ENCODE results near the gene GDA. TPM values are rescaled to one million over a fixed set of nuclear protein-coding genes. Genes with fewer than 3 reads are reported as not detected.

GDA gene
- total and polyA plus RNA-seq, 2 experiments from 2014 or later: not detected

DNA sequence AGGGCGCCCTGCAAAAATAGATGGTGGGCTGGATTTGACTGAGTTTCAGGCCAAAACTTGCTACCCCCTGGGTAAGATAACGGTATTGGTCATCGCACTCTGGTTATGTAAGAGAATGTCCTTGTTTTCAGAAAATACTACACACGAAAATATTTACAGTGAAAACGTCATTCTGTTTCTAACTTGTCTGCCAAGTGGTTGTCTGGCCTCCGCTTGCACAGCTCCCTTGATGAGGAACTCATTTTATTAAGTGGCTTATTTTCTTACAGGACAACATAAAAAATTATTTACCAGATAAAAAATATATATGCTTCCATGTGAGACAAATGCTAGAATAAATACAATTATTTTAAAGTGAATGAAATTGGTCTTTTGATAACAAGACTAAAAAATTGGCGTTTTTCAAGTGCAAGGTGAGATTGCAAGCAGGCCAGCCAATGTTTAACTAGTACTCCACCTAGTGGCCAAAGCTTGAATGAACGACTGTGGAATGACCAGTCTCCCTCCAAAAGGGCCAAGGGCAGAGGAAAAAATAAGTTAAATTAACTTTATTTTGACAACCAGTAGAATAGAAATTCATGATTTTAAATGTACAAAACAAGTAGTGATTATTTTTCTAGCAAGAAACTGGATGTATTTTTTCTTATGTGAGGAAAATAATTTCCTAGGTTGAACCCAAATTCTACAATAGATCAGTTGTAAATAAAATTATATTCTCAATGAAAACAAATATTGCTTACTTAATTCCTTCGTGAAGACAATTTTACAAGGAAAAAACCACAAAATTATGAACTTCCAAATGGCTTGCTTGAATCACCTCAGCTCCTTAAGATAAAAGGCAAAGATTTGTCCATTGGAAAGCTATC, 122.6 kb downstream of the GDA start:
- DNase-seq: peak; percentile 67
- no peaks in the 10 kb centered on the region for H3K4me1 ChIP-seq (ENCODE audit: insufficient read depth)
- TF ChIP-seq EZH2 (IDR thresholded peaks at IDR 0.05; ENCODE audit: insufficient read depth, poor library complexity, severe bottlenecking) (no peak), EZH2phosphoT487 (IDR thresholded peaks at IDR 0.05; ENCODE audit: insufficient read depth, low read depth) (no peak)

DNA sequence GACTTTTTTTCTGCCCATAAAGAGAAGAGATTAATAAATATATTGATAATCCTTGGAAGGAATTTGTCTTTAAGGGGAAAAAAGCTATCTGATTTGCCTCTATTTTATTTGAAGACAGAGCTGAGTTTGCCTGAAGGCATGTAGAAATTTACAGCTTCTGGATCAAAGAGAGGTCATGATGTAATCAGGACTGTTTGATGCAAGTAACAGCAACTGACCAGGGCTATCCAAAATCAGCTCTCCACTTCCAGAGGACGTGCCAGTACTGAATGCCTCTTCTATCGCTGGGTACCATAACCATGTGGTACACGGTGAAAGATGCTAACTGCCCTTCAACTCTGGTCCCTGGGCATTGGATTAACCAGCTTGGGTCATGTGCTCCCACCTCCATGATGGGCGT, 125.2 kb downstream of the GDA start:
- no peaks in the 10 kb centered on the region for H3K4me1 ChIP-seq (ENCODE audit: insufficient read depth)
- H3K9ac ChIP-seq: no peak overlapping the region
- no peaks in the 10 kb centered on the region for H3F3A ChIP-seq (ENCODE audit: insufficient read depth)
- no peaks in the 10 kb centered on the region for H3K79me2 ChIP-seq (ENCODE audit: insufficient read depth)
- 51 to 61% methylated on average over 4 of the region's 4 CpGs for WGBS, 2 experiments (ENCODE audit: low coverage in 1 of 2, low lambda C conversion rate in 2 of 2, missing lambda C conversion rate in 2 of 2)
- no peak overlapping the region for H2AFZ ChIP-seq
- no peaks in the 10 kb centered on the region for H3K9me3 ChIP-seq (ENCODE audit: low read depth)
- no peaks in the 10 kb centered on the region for H3K36me3 ChIP-seq (ENCODE audit: low read depth)
- H3K27ac ChIP-seq: no peak overlapping the region
- H4K20me1 ChIP-seq (ENCODE audit: insufficient read depth): no peaks in the 10 kb centered on the region
- no peak overlapping the region for H3K4me3 ChIP-seq
- in situ Hi-C loops (cut with MboI): loop anchor here (5.0 to 25.0 kb wide), 2 partner anchors 232 to 462 kb away; no protein-coding TSS in a partner anchor
- no peak for TF ChIP-seq EZH2 (IDR thresholded peaks at IDR 0.05; ENCODE audit: insufficient read depth, poor library complexity, severe bottlenecking)
- TF ChIP-seq EZH2phosphoT487 (IDR thresholded peaks at IDR 0.05; ENCODE audit: insufficient read depth, low read depth): no peak
- no peak overlapping the region for H3K4me2 ChIP-seq (ENCODE audit: unreplicated experiment)
- H3K9me2 ChIP-seq (ENCODE audit: insufficient read depth): no peaks in the 10 kb centered on the region
- no peak for DNase-seq
- H3K27me3 ChIP-seq (replicated peaks; ENCODE audit: insufficient read depth): no peaks in the 10 kb centered on the region; the same call in 1 of the 2 replicates

More for the DNA sequence above, 122.6 kb downstream of the GDA start:
- Histone ChIP-seq H3K9me3 (ENCODE audit: low read depth) (no peaks in the 10 kb centered on the region), H3K4me2 (ENCODE audit: unreplicated experiment) (no peak overlapping the region), H4K20me1 (ENCODE audit: insufficient read depth) (no peaks in the 10 kb centered on the region), H3K9ac (no peak overlapping the region), H3K9me2 (ENCODE audit: insufficient read depth) (no peaks in the 10 kb centered on the region), H3K36me3 (ENCODE audit: low read depth) (no peaks in the 10 kb centered on the region), H2AFZ (no peak overlapping the region), H3K27me3 (replicated peaks; ENCODE audit: insufficient read depth) (peaks cover 7% of the 10 kb centered on the region), H3K27ac (no peak overlapping the region), H3K4me3 (no peak overlapping the region), H3K79me2 (ENCODE audit: insufficient read depth) (no peaks in the 10 kb centered on the region), H3F3A (ENCODE audit: insufficient read depth) (no peaks in the 10 kb centered on the region)
- 36% methylated on average over 9 of the region's 9 CpGs for WGBS, 2 experiments (ENCODE audit: low coverage in 1 of 2, low lambda C conversion rate in 2 of 2, missing lambda C conversion rate in 2 of 2)
- in situ Hi-C loops (cut with MboI): loop anchor here (5.0 to 25.0 kb wide), 2 partner anchors 230 to 460 kb away; no protein-coding TSS in a partner anchor

DNA sequence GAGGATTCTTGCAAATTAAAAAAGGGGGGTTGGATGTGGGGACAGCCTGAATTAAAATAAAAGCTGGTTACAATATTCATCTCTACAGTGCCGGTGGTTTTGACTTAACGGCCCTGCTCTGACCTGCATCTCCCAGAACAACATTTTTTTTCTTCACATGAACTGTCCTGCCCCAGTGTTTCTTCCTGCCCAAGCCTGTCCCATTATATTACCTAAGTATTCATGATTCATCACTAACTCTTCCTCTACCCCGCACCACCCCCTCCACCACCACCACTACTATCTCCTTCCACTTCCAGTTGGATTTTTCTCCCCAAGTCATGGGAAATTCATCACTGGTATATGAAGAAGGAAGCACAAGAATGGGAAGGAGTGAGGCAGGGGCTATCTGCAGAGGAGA, 125.7 kb downstream of the GDA start:
- H3K4me1 ChIP-seq (ENCODE audit: insufficient read depth): no peaks in the 10 kb centered on the region
- no peaks in the 10 kb centered on the region for H3K9me3 ChIP-seq (ENCODE audit: low read depth)
- 81 to 100% methylated on average over 2 to 3 of the region's 3 CpGs for WGBS, 2 experiments (ENCODE audit: low coverage in 1 of 2, low lambda C conversion rate in 2 of 2, missing lambda C conversion rate in 2 of 2)
- H3K9me2 ChIP-seq (ENCODE audit: insufficient read depth): no peaks in the 10 kb centered on the region
- no peaks in the 10 kb centered on the region for H4K20me1 ChIP-seq (ENCODE audit: insufficient read depth)
- no peaks in the 10 kb centered on the region for H3K79me2 ChIP-seq (ENCODE audit: insufficient read depth)
- H2AFZ ChIP-seq: no peak overlapping the region
- no peak overlapping the region for H3K9ac ChIP-seq
- no peak for DNase-seq
- H3K27me3 ChIP-seq (replicated peaks; ENCODE audit: insufficient read depth): no peaks in the 10 kb centered on the region; the same call in 1 of the 2 replicates
- H3K27ac ChIP-seq: no peak overlapping the region
- in situ Hi-C loops (cut with MboI): loop anchor here (5.0 to 25.0 kb wide), 3 partner anchors 233 to 762 kb away; no protein-coding TSS in a partner anchor
- H3F3A ChIP-seq (ENCODE audit: insufficient read depth): no peaks in the 10 kb centered on the region
- no peak overlapping the region for H3K4me3 ChIP-seq
- H3K36me3 ChIP-seq (ENCODE audit: low read depth): no peaks in the 10 kb centered on the region
- H3K4me2 ChIP-seq (ENCODE audit: unreplicated experiment): no peak overlapping the region
- TF ChIP-seq EZH2phosphoT487 (IDR thresholded peaks at IDR 0.05; ENCODE audit: insufficient read depth, low read depth): no peak
- no peak for TF ChIP-seq EZH2 (IDR thresholded peaks at IDR 0.05; ENCODE audit: insufficient read depth, poor library complexity, severe bottlenecking)

DNA sequence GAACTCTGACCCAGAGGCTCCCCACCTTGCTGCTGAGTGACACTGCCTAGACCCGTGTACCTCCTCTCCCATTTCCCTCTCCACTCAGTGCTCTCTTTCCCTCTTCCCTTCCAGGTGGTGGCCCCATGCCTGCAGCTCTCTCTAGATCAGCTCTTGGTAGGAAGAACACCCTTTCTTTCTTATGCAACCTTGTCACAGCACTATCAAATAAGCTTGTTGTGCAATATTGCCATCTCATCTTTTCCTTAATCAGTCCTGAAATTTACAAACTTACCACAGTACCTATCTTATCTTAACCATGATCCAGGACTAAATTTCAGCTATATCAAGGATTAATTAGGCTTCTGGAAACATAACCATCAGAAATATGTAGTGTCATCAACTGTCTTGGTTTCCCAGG, 127.2 kb downstream of the GDA start:
- Histone ChIP-seq H3K36me3 (ENCODE audit: low read depth) (no peaks in the 10 kb centered on the region), H3K4me3 (no peak overlapping the region), H3K9ac (no peak overlapping the region), H2AFZ (no peak overlapping the region), H3K27me3 (replicated peaks; ENCODE audit: insufficient read depth) (no peaks in the 10 kb centered on the region; the same call in 1 of the 2 replicates), H3K9me2 (ENCODE audit: insufficient read depth) (no peaks in the 10 kb centered on the region), H3K4me1 (ENCODE audit: insufficient read depth) (no peaks in the 10 kb centered on the region), H3K79me2 (ENCODE audit: insufficient read depth) (no peaks in the 10 kb centered on the region), H3K4me2 (ENCODE audit: unreplicated experiment) (no peak overlapping the region), H3F3A (ENCODE audit: insufficient read depth) (no peaks in the 10 kb centered on the region), H4K20me1 (ENCODE audit: insufficient read depth) (no peaks in the 10 kb centered on the region), H3K9me3 (ENCODE audit: low read depth) (no peaks in the 10 kb centered on the region), H3K27ac (no peak overlapping the region)
- DNase-seq: no peak
- in situ Hi-C loops (cut with MboI): loop anchor here (25.0 kb wide), 1 partner anchor 761 kb away; no protein-coding TSS in a partner anchor
- 82 to 92% methylated on average over 1 of the region's 1 CpG for WGBS, 2 experiments (ENCODE audit: low coverage in 1 of 2, low lambda C conversion rate in 2 of 2, missing lambda C conversion rate in 2 of 2)
- TF ChIP-seq EZH2 (IDR thresholded peaks at IDR 0.05; ENCODE audit: insufficient read depth, poor library complexity, severe bottlenecking) (no peak), EZH2phosphoT487 (IDR thresholded peaks at IDR 0.05; ENCODE audit: insufficient read depth, low read depth) (no peak)

Measured in GM23248 (cell line).